Fibroblast of mammary gland (primary cell): ENCODE results near the gene ADGRD1.

Source experiments
- DNase-seq: peaks from one replicate; pipeline ENCODE4 v3.0.0-alpha.2; 2010; ENCODE audit warnings: low read depth
- H3K4me3 ChIP-seq: 2 replicates; pipeline ENCODE4 v1.5.1; 2011; ENCODE audit warnings: low read depth, mild to moderate bottlenecking, low read length, moderate library complexity; ENCODE audit not compliant: control insufficient read depth
- TF ChIP-seq, protein P1 (sequence below): conservative IDR thresholded peaks from 2 replicates; pipeline ENCODE4 v1.5.1; 2011; ENCODE audit warnings: low read depth, low read length, inconsistent platforms; ENCODE audit not compliant: control insufficient read depth, insufficient read depth

ADGRD1 gene

DNA sequence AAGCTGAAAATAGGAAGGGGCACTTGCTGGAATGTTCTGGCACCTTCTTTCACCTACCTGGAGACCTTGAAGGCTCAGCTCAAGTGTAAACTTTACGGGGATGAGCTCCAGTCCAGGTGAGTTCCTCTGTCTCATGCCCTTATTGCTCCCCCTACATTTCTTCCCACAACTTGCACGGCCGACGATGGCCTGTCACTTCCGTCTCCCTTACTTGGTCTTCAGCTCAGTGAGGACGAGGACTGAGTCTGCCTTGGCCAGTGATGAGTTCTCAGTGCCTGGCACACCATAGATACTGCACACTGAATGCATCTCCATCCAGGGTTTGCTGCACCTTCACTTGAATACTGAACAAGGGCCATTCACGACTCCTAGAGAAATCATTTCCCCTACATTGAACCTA is 21.4 kb downstream of the ADGRD1 start:
- no peak for DNase-seq
- no peak overlapping the region for H3K4me3 ChIP-seq
- TF ChIP-seq, protein P1, sequence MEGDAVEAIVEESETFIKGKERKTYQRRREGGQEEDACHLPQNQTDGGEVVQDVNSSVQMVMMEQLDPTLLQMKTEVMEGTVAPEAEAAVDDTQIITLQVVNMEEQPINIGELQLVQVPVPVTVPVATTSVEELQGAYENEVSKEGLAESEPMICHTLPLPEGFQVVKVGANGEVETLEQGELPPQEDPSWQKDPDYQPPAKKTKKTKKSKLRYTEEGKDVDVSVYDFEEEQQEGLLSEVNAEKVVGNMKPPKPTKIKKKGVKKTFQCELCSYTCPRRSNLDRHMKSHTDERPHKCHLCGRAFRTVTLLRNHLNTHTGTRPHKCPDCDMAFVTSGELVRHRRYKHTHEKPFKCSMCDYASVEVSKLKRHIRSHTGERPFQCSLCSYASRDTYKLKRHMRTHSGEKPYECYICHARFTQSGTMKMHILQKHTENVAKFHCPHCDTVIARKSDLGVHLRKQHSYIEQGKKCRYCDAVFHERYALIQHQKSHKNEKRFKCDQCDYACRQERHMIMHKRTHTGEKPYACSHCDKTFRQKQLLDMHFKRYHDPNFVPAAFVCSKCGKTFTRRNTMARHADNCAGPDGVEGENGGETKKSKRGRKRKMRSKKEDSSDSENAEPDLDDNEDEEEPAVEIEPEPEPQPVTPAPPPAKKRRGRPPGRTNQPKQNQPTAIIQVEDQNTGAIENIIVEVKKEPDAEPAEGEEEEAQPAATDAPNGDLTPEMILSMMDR: no peak

DNA sequence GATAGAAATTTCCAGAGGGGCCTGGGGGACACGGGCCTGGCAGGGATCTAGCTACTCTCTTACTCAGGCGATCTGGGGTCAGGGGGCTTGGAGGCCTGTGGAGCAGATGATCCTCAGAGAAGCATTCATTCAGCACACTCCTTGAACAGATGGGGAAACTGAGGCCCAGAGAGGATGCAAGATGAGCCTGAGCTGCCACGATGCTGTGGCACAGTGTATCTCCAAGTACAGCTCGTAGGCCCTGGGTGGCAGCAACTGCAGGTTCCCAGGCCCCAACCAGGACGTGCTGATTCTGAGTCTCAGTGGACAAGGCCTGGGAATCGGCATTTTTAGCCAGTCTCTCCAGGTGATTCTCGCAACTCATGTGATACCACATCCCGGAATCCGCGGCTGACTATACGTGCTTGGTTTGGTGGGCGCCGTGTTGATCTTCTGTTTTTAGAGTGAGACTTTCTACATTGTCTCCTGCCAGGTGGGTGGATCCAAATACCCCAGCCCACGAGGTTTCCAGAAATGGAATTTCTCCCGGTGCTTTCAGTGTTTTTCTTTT is 22.5 kb downstream of the ADGRD1 start:
- no peak for DNase-seq
- H3K4me3 ChIP-seq: no peak overlapping the region
- TF ChIP-seq, protein P1: no peak

DNA sequence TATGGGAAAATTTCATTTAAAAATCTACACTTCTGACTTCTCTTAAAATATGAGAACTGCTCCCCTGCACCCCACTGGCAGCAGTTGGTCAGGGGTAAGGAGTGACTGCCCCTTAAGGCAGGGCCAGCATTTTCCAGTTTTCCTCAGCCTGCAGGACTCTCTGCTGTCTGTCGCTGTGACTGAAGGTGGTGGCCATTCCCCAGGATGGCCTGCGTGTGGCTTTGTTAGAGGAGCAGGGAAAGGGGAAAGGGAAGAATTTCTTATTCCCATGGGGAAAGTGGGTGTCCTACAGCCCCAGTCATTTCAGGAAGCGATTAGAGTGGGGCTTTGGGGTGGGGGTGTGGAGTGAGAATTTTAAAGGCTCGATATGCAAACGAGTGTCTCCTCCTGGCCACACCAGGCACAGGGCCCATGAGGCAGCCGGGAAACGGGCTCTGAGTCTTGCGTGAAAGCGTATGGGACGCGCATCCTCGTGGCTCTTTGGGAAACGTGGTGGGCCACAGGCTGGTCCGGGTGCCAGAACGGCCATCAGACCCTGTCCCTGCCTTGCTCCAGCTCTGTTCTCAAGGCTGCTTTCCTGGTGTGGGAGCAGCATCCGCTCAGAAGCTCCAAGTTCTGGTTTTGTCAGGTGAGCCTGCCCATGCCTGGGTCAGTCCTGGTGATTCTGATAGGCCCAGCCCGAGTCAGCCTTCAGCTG is 23.5 kb downstream of the ADGRD1 start:
- no peak for DNase-seq
- TF ChIP-seq, protein P1: no peak
- no peak overlapping the region for H3K4me3 ChIP-seq

DNA sequence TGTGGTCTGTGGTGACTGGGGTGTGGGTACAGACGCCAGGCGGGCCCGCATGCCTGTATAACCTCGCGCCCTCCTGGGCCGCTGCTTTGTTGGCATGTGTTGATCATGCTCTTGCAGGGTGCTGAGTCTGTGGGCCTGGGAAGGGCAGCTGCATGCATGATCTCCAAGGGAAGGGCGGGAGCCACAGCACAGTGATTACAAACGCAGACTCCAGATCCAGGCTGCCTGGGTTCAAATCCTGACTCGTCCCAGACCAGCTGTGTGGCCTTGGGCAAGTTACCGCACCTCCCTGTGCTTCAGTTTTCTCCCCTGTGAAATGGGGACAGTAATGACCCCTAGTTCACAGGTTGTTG is 24.0 kb downstream of the ADGRD1 start:
- TF ChIP-seq, protein P1: no peak
- no peak overlapping the region for H3K4me3 ChIP-seq
- DNase-seq: no peak

DNA sequence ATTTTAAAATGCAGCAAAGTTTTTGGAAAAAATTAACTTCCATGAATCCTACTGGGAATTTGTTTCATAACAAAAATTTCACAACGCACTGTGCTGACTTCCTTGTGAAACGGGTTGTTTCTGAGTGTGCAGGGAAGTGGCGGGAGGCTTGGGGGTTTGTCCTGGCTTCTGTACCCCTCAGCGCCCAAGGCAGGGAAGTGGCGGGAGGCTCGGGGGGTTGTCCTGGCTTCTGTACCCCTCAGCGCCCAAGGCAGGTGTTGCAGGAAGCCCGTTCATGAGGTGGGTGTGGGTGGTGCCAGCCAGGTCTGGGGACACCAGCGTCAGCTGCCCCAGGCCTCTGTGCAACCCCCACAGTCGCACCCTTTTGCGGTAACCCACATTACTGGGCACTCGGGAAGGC is 25.1 kb downstream of the ADGRD1 start:
- no peak overlapping the region for H3K4me3 ChIP-seq
- TF ChIP-seq, protein P1: no peak
- peak; percentile 5 for DNase-seq

DNA sequence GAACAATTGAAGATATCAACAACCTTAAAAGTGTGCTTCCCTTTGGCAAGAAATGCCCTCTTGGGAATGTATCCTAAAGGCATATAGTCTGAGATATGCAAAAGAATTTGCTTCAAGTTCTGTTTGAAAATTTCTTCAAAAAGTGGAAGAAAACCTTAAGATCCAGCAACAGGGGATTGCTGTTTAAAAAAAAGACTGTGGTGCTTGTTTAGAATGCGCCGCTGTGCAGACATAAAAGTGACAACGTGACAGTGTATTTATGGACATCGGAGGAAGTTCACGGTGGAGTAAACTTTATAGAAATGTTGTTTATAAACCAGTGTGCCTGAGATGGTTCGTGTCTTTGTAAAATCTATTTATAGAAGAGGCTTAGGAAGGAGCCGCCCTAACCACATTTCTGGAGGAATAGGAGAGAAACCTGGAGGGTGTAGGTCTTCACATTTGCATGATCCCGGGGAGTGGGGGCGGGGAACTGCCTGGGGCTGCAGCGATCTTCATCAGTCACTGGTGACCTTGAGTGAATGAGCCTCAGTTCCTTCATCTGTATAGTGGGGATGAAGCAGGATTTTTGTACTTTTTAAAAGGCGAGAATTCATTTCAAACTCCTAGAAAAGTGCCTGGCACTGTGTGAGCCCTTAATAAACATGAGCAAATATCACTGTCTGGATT is 27.5 kb downstream of the ADGRD1 start:
- no peak overlapping the region for H3K4me3 ChIP-seq
- TF ChIP-seq, protein P1: no peak
- DNase-seq: no peak
